ENCODE data around the gene ITPR1.

Gene ITPR1

DNA sequence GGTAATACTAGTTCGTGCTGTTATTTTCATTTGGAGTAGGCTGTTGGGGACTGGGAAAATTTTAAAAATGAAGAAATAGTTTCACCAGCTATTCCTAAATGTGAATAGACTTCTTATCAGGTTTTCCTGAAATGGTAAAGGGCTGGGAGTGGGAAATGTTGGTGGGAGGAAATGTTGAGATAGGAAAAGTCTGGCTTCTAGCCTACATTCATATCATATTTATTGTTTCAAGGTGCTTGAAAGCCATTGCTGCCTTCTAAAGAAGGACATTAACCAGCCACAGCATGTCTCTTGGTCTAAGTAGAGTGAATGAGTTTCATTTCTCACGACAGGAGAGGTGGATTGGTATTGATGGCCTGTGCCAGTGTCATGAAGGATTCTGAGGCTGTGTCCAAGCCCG is 288.9 kb downstream of the ITPR1 start:
- DNase-seq (ENCODE audit: low spot score), result no peak

GRCh38 chr3:4785551-4785950 is 292.4 kb downstream of the ITPR1 start:
- DNase-seq (ENCODE audit: low spot score), result no peak

DNA sequence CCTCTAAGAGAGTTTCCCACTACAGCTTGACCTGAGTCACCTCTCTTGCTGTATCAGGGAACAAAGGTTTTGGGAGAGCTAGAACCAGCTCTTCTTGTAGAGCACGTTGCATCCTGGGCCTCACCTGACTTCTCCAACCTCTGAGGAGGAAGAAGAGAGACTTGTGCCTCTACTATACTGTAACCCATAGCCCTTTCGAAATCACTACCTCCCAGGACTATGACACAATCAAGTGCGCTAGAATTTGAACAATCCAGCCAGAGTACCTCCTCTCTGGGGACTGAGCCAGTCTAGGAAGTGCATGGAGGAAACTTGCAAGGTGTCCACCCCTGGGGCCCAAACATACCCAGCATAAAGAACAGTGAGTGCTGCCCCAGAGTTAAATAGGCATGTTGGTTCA is 293.3 kb downstream of the ITPR1 start:
- no peak for DNase-seq (ENCODE audit: low spot score)

DNA sequence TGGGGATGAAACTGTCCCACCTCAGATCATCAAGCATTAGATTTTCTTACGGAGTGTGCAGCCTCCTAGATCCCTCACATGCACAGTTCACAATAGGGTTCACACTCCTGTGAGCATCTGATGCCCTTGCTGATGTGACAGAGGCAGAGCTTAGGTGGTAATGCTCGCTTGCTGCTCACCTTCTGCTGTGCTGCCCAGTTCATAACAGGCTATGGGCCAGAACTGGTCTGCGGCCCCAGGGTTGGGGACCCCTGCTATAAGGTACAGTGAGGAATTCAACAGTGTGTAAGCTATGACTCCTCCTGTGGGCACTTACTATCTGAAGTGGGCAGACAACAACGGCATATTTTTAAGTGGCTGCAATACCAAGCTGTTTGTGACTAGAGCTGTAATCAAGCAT is 298.2 kb downstream of the ITPR1 start:
- DNase-seq (ENCODE audit: low spot score), result no peak

GRCh38 chr3:4793311-4793710 is 300.2 kb downstream of the ITPR1 start:
- no peak for DNase-seq (ENCODE audit: low spot score)

- DNase-seq (ENCODE audit: low spot score), result no peak
Observed at GRCh38 chr3:4794331-4794730, 301.2 kb downstream of the ITPR1 start.

GRCh38 chr3:4794798-4795197 is 301.6 kb downstream of the ITPR1 start:
- no peak for DNase-seq (ENCODE audit: low spot score)

DNA sequence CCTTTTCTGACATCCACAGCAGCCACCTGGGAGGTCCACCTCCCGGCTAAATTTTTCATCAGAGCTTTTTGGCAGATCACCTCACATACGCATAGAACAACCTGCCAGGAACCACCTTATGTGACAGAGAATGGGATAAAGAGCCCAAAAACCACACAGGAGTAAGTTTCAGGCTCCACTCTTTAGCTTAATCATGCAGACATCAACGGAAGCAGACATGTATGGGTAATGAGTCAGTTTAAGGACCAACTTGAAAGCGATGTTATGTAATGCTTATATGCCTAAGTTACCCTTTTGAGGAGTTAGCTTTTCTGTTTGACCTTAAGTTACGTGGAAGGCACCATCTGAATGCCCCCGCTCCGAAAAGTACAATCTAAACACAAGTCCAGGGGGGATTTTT is 302.8 kb downstream of the ITPR1 start:
- no peak for DNase-seq (ENCODE audit: low spot score)

DNA sequence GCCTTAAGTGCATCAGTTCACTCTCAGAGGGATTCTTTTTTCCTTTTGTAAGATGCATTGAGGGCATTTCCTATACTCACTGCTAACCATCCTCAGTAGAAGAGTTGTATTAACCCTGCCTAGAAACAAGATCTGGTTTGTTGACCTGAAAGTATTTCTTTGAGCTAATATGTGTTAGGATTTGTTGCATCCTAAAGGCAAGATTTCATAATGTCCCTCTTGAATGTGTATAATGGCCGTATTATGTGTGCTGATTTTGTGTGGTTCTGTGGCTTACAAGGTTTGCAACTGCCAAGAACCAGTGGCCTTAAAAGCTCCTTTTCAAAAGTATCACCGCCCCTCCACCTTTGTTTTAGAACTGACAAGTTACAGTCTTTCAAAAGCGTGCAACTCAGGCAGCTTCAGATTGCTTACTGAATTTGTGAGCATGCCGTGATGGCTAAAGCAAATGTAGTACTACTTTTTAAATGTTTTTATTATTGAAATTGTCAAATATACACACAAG is 304.1 kb downstream of the ITPR1 start:
- no peak for DNase-seq (ENCODE audit: low spot score)

DNA sequence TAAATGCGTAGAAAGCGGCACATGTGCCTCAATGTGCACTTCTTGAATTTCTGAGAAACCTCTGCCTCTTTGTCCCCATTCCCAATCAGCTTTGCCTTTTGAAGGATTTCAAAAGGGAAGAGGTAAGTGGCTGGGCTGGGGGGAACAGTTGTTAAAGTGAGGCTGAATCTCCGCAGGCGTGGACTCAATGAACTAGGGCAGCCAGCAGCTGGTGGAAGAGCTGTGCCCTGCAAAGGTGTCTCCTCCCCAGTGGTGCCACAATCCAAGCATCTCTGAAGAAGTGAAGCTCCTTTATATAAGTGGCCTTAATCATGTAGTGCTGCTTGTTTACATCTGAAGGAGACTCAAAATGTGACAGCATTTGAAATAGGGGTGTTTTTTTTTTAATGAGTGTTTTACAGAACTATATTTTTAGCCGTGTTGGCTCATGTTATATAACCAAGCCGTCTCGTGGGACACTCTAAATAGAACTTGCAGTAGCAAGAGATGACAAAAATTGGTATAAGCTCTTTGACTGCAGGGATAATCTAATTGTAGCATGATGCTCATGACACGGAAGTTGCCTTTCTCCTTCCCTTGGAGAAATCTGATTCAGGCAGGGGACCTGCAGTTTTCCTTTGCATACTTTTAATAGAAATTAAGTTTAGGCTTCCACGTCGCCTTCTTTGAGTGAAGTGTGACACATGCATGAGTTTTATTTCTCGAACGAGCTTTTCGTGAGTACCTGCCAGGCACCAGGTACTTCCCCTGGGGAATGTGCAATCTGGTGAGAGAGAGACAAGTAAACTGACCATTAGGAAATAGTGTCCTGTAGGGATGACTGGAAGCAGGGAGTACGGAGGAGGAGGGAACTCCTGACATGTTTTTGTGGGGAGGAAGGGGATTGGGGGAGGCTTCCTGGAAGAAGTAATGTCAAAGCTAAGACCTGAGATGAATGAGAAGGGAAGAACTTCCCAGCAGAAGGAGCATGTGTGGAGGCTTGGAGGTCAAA is 306.4 kb downstream of the ITPR1 start:
- no peak for DNase-seq (ENCODE audit: low spot score)

GRCh38 chr3:4800595-4800994 is 307.4 kb downstream of the ITPR1 start:
- no peak for DNase-seq (ENCODE audit: low spot score)

GRCh38 chr3:4801892-4802291 is 308.7 kb downstream of the ITPR1 start:
- DNase-seq (ENCODE audit: low spot score), result no peak

GRCh38 chr3:4802903-4803302 is 309.8 kb downstream of the ITPR1 start:
- DNase-seq (ENCODE audit: low spot score), result no peak

GRCh38 chr3:4804161-4805058 is 311.3 kb downstream of the ITPR1 start:
- no peak for DNase-seq (ENCODE audit: low spot score)

DNA sequence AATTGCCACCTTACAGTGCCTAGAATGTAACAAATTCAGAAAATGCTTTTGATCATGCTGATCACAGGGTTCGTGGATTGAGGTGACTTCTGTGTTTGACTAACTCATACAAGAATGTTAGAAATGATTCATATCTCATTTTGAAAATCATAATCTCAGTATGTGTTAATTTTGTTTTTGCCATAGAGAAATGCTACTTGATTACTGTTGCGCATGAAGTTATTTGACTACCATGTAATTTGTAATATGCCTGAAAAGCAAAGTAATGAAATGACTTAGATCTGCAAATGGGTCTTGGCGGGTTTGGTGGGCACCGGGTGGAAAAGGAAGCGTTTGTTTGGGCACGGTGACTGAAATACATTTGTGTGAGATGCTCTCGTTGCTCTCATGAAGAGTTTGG is 312.5 kb downstream of the ITPR1 start:
- no peak for DNase-seq (ENCODE audit: low spot score)

GRCh38 chr3:4806535-4807108 is 313.5 kb downstream of the ITPR1 start:
- DNase-seq (ENCODE audit: low spot score), result no peak

DNA sequence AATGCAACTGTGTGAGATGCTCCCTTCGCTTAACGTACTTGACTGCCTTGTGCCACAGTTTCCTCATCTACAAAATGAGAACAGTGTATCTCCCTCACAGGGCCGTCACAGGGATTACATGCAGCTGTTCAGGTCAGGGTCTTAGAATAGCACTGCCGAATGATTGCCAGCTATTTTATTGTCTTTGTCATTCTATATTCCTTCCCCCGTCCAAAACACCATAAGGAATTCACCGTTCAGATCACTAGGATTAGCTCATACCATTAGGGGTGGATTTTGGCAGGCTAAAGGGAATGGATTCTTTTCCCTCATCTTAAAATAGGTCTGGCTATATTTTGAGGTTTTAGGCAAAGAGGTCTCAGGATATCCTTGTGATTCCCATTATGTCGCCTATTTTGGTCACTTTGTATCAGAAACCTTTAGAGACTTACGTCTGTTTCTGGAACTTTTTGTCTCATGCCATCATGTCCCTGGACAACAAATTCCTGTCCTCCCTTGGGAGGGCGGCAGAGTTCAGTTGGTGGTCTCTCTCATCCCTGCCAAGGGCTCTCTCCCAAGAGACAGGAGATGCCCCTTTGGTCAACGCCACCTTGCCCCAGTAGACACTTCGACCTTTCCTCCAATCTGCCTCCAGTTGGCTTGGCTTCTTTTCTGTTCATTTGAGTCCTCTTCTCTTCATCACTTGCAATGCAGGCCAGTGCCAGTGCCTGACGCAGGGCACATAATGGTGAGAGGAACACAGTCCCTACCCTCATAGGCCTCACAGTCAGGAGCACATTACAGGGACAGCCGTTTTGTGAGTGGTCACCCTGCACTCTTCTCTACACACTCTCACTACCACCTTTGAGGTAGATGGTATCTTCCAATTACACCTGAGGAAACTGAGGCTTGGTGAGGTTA is 314.5 kb downstream of the ITPR1 start:
- no peak for DNase-seq (ENCODE audit: low spot score)

DNA sequence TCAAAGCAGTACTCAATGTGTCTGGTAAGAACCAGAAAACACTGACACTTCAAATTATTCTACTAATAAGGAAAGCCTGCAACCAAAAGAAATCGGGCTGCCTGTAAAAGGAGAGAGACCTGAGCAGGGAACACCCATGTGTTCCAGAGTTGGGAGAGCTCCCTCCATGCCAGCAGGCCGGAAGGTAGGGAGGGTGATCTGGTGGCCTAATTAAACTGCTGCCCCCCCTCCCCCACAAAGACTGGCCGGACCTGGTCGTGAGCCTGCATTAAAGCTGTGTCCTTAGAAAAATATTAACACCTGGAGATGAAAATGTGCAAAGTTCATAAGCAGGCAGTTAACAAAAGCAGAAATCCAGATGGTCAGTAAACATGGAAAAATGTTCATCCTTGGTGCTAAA is 315.5 kb downstream of the ITPR1 start:
- DNase-seq (ENCODE audit: low spot score), result no peak

DNA sequence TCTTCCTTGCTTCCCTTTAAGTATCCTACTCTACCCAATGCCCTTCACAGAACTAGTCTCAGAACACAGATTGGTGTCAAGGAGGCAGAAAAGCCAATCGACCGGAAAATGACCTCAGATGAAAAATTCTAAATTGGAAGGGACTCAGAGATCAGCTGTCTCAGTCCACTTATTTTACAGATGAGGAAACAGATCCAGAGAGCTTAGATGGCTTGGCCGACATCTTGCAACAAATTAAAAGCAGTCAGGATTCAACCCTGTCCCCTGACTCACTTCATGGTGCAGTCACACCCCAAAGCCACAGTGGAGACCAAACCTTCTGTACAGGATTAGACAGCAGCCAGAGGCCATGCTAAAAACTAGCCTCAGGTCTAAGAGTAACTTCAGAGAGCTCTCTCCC is 316.8 kb downstream of the ITPR1 start:
- no peak for DNase-seq (ENCODE audit: low spot score)

DNA sequence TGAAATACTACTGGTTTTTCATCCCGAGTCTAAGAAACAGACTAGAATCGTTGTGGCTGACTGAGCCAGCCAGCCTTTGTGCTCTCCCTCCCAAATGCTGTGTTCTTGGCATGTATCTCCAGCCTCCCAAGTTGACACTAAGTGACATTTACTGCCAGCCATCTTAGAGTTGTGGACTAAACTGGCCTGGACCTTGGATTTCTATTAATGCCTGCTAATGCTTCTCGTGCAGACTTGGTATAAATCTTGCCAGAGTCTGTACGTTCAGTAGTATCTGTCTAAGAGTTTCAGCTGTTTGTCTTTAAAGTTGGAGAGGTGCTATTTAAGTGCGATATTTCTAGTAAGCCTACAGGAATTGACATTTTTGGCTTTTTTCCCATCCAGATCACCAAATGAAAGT is 319.4 kb downstream of the ITPR1 start:
- no peak for DNase-seq (ENCODE audit: low spot score)

GRCh38 chr3:4813909-4814304 is 320.8 kb downstream of the ITPR1 start:
- DNase-seq (ENCODE audit: low spot score), result no peak

Data from NAMALWA (cell line).